CD4-positive, alpha-beta T cell (primary cell): Measurements from ENCODE around the gene FAM222B. TPM values are rescaled to one million over a fixed set of nuclear protein-coding genes. Genes with fewer than 3 reads are reported as not detected.

ENCODE experiments used
- ATAC-seq: fragments of 200-7000 bp; cut with Tn5 transposase; one replicate; pipeline ENCODE4 v1.10.0; 2022; ENCODE audit warnings: mild to moderate bottlenecking; ENCODE audit not compliant: poor library complexity
- CTCF ChIA-PET: fragments of 350-600 bp; sonication (Branson Sonifier 250); formaldehyde crosslinking; loops from one replicate; lab custom pipeline; 2021; ENCODE audit warnings: antibody characterized with exemption, inconsistent platforms; lab: Charles Lee
- POLR2A ChIA-PET: fragments of 350-600 bp; sonication (Branson Sonifier 250); formaldehyde crosslinking; loops from one replicate; lab custom pipeline; 2021; ENCODE audit warnings: antibody characterized with exemption, inconsistent platforms; lab: Charles Lee
- DNase-seq, 14 experiments: peaks; one replicate each; pipeline ENCODE4 v3.0.0-alpha.2; 2013 to 2020; ENCODE audit warnings: mixed read lengths in 2 of 14
- H3K27ac ChIP-seq, 2 donors: one replicate each; pipeline versions ENCODE4 v1.5.1 to v1.7.0; 2013; ENCODE audit warnings: low read length in 2 of 2, low read depth in 1 of 2, mild to moderate bottlenecking in 1 of 2
- H3K27me3 ChIP-seq, 2 experiments: 1 replicate in 1 of 2; 2 replicates in 1 of 2; pipeline versions ENCODE4 v1.6.1 to v1.7.0; 2013; ENCODE audit warnings: low read length in 2 of 2, control low read depth in 1 of 2, mild to moderate bottlenecking in 1 of 2, moderate library complexity in 1 of 2; ENCODE audit not compliant: insufficient read depth in 2 of 2, control insufficient read depth in 1 of 2
- H3K36me3 ChIP-seq: one replicate; pipeline ENCODE4 v1.6.1; 2013; ENCODE audit warnings: low read length, control low read depth; ENCODE audit not compliant: insufficient read depth
- H3K4me1 ChIP-seq: one replicate; pipeline ENCODE4 v1.6.1; 2013; ENCODE audit warnings: low read length, control low read depth; ENCODE audit not compliant: insufficient read depth
- H3K4me3 ChIP-seq: one replicate; pipeline ENCODE4 v1.5.1; 2013; ENCODE audit warnings: mild to moderate bottlenecking, low read length, moderate library complexity
- H3K9me3 ChIP-seq, 2 experiments: 1 replicate in 1 of 2; 2 replicates in 1 of 2; pipeline versions ENCODE4 v1.6.1 to v1.7.0; 2013; ENCODE audit warnings: low read length in 2 of 2, mild to moderate bottlenecking in 2 of 2, control low read depth in 1 of 2, moderate library complexity in 1 of 2; ENCODE audit not compliant: control insufficient read depth in 1 of 2, insufficient read depth in 1 of 2
- H3K27ac Mint-ChIP-seq: one replicate; pipeline ENCODE4 v1.8.0; 2020; ENCODE audit warnings: mixed read lengths
- H3K27me3 Mint-ChIP-seq: one replicate; pipeline ENCODE4 v1.8.0; 2021; ENCODE audit warnings: mixed read lengths
- H3K36me3 Mint-ChIP-seq: one replicate; pipeline ENCODE4 v1.8.0; 2021; ENCODE audit warnings: low read depth, mixed read lengths
- H3K4me1 Mint-ChIP-seq: one replicate; pipeline ENCODE4 v1.8.0; 2021; ENCODE audit warnings: low read depth, mixed read lengths
- H3K4me3 Mint-ChIP-seq: one replicate; pipeline ENCODE4 v1.8.0; 2020; ENCODE audit warnings: mild to moderate bottlenecking, mixed read lengths
- H3K9me3 Mint-ChIP-seq: one replicate; pipeline ENCODE4 v1.8.0; 2020; ENCODE audit warnings: mixed read lengths
- intact Hi-C, 2 experiments: fragments of 100-400 bp; cut with DNase I in 1 of 2; cut with micrococcal nuclease in 1 of 2; formaldehyde crosslinking; loops; one replicate each; pipeline versions ENCODE4 v1.15.1 to v1.9.0; 2023 to 2025; cut with DNase I, micrococcal nuclease
- total RNA-seq, 174 experiments: library from RNA in 2 of 174; stranded (reverse) in 2 of 174; gene quantifications; one replicate each; pipeline ENCODE4 v1.2.3 and lab custom pipeline; 2021 to 2026
- TF ChIP-seq, protein P1 (sequence below): fragments of 200-600 bp; IDR thresholded peaks from one replicate; pipeline ENCODE4 v1.8.0; 2022; ENCODE audit warnings: antibody characterized with exemption, mild to moderate bottlenecking

Gene FAM222B
- total RNA-seq, 2 experiments from 2014 or later = 17.3 to 17.5 TPM

DNA sequence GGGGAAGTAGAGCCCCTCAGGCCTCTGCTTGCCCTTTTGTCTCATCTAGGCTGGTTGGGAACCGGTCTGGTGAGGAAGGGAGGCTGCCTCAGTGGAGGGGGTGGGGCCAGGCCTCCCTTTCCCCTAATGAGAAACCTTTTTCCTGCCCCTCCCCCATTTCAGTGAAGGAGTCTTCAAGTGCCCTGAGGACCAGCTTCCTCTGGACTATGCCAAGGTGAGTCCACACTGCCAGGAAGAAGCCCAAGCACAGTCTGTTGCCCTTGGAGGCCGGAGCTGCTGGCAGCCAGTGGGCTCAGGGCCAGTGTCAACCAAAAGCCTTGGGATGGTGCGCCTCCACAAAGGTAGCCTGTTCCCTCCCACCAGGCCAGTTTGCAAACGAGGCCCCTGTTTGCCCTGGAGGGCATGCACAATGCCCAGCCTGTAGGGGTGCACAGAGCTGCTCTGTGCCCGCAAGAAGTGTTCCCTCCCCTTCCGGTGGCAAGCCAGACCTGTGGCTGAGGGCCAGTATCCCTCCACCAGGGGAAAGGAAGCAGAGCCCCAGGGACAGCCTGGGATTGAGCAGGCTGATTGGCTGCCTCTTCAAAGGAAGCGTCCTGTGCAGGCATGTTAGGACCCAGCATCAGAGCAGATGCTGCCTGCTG lies 95.4 kb downstream of the FAM222B start:
- Histone ChIP-seq H3K9me3 (no peaks in the 10 kb centered on the region), H3K4me1 (peaks cover 49% of the 10 kb centered on the region), H3K4me3 (no peak overlapping the region), H3K36me3 (peaks cover 30% of the 10 kb centered on the region), H3K27ac (peak overlapping the region in 1 of 2 donors; percentile 17), H3K27me3 (no peaks in the 10 kb centered on the region)
- peaks cover 22% of the 10 kb centered on the region for H3K36me3 Mint-ChIP-seq
- H3K4me3 Mint-ChIP-seq = peak overlapping the region; percentile 45
- no peak for ATAC-seq
- H3K27me3 Mint-ChIP-seq = no peaks in the 10 kb centered on the region
- ChIA-PET POLR2A (interaction anchor here (2.3 to 13.8 kb wide), 2 partner anchors 19 to 27 kb away, joined by 7 to 268 read pairs; partner anchors contain the start of genes NEK8, RPL23A and TLCD1), CTCF (interaction anchor here (1.4 to 12.6 kb wide), 2 partner anchors 16 to 20 kb away, joined by 4 to 373 read pairs; partner anchors contain the start of genes NEK8 and TLCD1)
- peaks cover 30% of the 10 kb centered on the region for H3K4me1 Mint-ChIP-seq
- peak overlapping the region; percentile 88 for H3K27ac Mint-ChIP-seq
- H3K9me3 Mint-ChIP-seq = no peaks in the 10 kb centered on the region
- intact Hi-C loops = loop anchor here in 1 of 2 experiments (10.0 kb wide), 1 partner anchor 838 kb away; the partner anchor contains the start of gene GIT1
- DNase-seq = no peak
- TF ChIP-seq, protein P1, sequence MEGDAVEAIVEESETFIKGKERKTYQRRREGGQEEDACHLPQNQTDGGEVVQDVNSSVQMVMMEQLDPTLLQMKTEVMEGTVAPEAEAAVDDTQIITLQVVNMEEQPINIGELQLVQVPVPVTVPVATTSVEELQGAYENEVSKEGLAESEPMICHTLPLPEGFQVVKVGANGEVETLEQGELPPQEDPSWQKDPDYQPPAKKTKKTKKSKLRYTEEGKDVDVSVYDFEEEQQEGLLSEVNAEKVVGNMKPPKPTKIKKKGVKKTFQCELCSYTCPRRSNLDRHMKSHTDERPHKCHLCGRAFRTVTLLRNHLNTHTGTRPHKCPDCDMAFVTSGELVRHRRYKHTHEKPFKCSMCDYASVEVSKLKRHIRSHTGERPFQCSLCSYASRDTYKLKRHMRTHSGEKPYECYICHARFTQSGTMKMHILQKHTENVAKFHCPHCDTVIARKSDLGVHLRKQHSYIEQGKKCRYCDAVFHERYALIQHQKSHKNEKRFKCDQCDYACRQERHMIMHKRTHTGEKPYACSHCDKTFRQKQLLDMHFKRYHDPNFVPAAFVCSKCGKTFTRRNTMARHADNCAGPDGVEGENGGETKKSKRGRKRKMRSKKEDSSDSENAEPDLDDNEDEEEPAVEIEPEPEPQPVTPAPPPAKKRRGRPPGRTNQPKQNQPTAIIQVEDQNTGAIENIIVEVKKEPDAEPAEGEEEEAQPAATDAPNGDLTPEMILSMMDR = no peak

- peak overlapping the region in 1 of 2 donors; percentile 17 for H3K27ac ChIP-seq
These were observed 96.0 kb downstream of the FAM222B start for GRCh38 chr17:28746611-28747050.

DNA sequence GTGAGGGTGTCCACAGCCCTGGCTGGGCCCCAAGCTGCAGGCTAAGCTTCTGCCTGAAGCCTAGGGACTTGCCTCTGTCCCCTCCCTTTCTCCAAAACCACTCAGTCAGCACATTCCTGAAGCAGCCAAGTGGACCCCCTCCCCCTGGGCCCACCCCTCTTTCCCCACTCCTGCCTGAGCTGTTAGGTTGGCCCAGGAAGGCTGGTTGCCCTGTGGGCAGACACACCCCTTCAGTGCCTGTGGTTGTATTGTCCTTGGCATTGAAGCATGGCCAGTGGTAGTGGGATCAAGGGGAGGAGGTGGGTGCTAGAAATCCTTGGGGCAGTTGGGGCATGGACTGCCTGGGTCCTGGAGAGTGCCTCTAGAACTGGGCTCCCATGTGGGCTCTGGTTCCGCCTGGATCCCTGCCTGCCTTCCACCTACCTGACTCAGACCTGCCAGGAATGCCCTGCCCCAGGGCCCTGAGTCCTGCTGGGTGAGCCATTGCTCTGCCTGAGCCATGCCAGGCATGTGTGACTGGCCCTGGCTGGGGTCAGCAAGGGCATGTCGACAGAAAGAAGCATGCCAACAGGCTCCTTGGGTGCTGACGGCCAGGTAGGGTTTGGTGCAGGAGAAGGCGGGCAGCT lies 96.7 kb downstream of the FAM222B start:
- Mint-ChIP-seq H3K4me3 (peak overlapping the region; percentile 90), H3K27ac (peak overlapping the region; percentile 88), H3K9me3 (no peaks in the 10 kb centered on the region), H3K4me1 (peaks cover 30% of the 10 kb centered on the region), H3K36me3 (peaks cover 22% of the 10 kb centered on the region), H3K27me3 (no peaks in the 10 kb centered on the region)
- intact Hi-C loops = loop anchor here in 1 of 2 experiments (10.0 kb wide), 1 partner anchor 839 kb away; the partner anchor contains the start of gene GIT1
- peak overlapping the region; percentile 76 for H3K4me3 ChIP-seq
- TF ChIP-seq, protein P1 = no peak
- H3K36me3 ChIP-seq = peaks cover 30% of the 10 kb centered on the region
- CTCF ChIA-PET = interaction anchor here (1.4 to 12.6 kb wide), 2 partner anchors 18 to 19 kb away, joined by 4 to 373 read pairs; partner anchors contain the start of genes NEK8 and TLCD1
- H3K27ac ChIP-seq = peak overlapping the region; percentile 35 to 41
- no peaks in the 10 kb centered on the region for H3K9me3 ChIP-seq
- no peaks in the 10 kb centered on the region for H3K27me3 ChIP-seq
- DNase-seq (no peak), ATAC-seq (no peak)
- POLR2A ChIA-PET = interaction anchor here (1.0 to 13.8 kb wide), 10 partner anchors 18 to 206 kb away, joined by 3 to 268 read pairs (median 7); partner anchors contain the start of genes DHRS13, FLOT2, NEK8 and PHF12
- H3K4me1 ChIP-seq = peaks cover 59% of the 10 kb centered on the region

More at GRCh38 chr17:28746611-28747050, 96.0 kb downstream of the FAM222B start:
- Histone ChIP-seq H3K27me3 (no peaks in the 10 kb centered on the region), H3K36me3 (peaks cover 30% of the 10 kb centered on the region), H3K4me1 (peaks cover 52% of the 10 kb centered on the region), H3K4me3 (no peak overlapping the region), H3K9me3 (no peaks in the 10 kb centered on the region)
- no peaks in the 10 kb centered on the region for H3K9me3 Mint-ChIP-seq
- peaks cover 22% of the 10 kb centered on the region for H3K36me3 Mint-ChIP-seq
- TF ChIP-seq, protein P1 = no peak
- H3K4me1 Mint-ChIP-seq = peaks cover 30% of the 10 kb centered on the region
- intact Hi-C loops = loop anchor here in 1 of 2 experiments (10.0 kb wide), 1 partner anchor 838 kb away; the partner anchor contains the start of gene GIT1
- POLR2A ChIA-PET = interaction anchor here (1.0 to 13.8 kb wide), 3 partner anchors 19 to 31 kb away, joined by 3 to 268 read pairs (median 7); partner anchors contain the start of genes NEK8, RPL23A and TLCD1
- peak overlapping the region; percentile 88 for H3K27ac Mint-ChIP-seq
- no peaks in the 10 kb centered on the region for H3K27me3 Mint-ChIP-seq
- H3K4me3 Mint-ChIP-seq = peak overlapping the region; percentile 90
- no peak for ATAC-seq
- CTCF ChIA-PET = interaction anchor here (1.4 to 12.6 kb wide), 2 partner anchors 17 to 19 kb away, joined by 4 to 373 read pairs; partner anchors contain the start of genes NEK8 and TLCD1
- DNase-seq = no peak
